HG03432 (cell line): ENCODE data around the gene RAB20.

Experiments
- ATAC-seq: cut with Tn5 transposase; IDR thresholded peaks from one replicate; pipeline ENCODE4 v1.9.1; 2021; ENCODE audit warnings: mild to moderate bottlenecking, moderate library complexity; ENCODE audit not compliant: unreplicated experiment

The RAB20 gene

DNA sequence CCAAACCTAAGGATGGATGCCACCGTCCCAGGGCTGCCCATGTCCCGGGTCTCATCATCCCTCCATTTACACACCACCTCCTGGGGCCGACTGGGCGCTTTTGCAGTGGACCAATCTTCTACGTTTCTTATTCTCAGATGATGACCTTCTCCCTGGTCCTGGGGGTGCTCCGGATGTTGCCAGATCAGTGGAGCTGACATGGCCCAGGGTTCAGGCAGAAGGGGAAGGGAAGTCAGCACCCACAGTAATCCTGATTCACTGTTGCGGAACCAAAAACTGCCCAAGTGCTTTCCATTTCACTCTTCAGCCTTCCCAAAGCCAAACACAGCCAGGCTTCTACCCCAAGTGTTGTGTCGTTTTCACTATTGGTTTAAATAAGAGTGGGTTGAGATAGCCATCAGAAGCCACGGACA lies 29.8 kb downstream of the RAB20 start:
- ATAC-seq: no peak

DNA sequence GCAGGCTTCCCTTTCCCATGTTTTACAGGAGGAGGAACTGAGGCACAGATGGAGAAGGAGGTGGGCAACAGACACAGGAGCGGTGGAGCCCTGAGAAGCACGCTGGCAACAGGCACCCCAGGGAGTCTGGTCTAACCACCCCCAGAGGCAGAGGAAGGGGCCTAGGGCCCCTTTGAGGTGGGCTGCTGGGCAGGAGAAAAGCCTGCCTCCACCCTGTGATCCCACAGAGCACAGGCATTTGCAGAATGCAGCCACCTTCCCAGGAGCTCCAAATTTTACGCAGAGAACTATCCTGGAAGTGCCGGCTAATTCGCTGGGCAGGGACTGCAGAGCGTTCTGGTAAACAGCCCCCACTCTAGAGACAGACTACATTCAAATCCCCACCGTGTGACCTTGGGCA lies 30.4 kb downstream of the RAB20 start:
- no peak for ATAC-seq

- no peak for ATAC-seq
These were observed 31.8 kb downstream of the RAB20 start for GRCh38 chr13:110529522-110530311.

DNA sequence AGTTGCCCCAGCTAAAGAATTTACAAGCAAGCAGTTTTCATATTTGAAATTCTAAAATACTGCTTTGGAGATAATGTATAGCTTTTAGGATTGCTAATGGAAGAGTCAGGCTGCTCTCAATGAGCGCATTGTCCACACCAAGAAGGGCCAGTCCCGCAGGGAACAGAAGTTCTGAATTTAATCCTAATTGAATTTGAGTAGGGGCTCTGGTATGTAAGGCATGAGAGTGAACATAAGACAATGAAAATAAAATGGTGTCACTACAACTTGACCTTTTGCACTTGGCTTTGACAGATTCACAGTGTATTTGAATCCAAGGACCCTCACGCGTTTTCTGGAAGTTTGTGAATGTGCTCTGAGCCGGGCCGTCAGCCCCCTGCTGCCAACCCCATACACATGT lies 32.6 kb downstream of the RAB20 start:
- ATAC-seq: no peak

GRCh38 chr13:110528371-110528770 lies 33.2 kb downstream of the RAB20 start:
- no peak for ATAC-seq

DNA sequence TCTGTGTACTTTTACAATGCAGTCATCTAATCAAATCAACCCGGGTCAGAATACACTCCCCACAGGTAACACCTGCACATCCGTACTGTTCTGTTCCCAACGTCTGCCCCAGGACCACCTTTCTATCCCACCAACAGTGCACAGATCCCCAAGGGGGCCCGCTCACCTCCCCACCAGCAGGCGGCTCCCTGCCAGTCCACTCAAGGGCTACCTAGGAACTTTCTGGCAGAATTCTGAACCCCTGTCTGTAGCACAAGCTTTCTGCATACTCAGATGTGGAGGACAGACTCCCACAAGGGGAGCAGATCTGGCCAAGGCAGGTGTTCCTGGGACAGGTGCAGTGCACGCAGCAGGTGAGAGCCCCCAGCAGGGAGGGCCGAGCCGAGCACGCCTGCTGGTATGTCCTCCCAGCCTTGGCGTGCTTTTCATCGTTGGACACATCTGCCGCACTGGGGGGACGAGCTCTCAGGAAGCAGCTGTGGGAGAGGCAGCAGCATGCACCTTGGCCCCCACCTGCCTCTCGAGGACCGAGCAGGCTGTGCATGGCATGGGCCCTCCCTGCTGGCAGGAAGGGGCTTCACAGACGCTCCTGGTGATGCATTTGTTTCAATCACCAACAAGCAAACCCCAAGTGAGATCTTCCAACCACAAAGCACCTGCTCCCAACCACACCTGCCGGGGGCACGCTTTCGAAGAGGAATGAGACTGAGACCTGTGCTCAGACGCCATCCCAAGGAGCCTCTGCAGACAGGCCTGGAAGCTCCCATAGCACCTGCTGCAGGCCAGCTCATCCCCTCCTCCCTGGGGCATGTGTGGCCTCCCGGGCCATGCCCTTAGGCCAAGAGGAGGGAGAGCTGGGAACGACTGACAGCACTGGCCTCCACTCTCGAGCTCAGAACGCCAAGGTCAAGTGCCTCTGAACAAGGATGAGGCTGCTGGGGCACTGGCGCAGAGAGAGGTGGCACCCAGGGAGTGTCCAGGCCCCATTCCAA lies 35.9 kb downstream of the RAB20 start:
- ATAC-seq: peak; percentile 82

GRCh38 chr13:110524541-110525257 lies 36.8 kb downstream of the RAB20 start:
- no peak for ATAC-seq

- ATAC-seq: no peak
These were observed 37.5 kb downstream of the RAB20 start for GRCh38 chr13:110523838-110524540.

DNA sequence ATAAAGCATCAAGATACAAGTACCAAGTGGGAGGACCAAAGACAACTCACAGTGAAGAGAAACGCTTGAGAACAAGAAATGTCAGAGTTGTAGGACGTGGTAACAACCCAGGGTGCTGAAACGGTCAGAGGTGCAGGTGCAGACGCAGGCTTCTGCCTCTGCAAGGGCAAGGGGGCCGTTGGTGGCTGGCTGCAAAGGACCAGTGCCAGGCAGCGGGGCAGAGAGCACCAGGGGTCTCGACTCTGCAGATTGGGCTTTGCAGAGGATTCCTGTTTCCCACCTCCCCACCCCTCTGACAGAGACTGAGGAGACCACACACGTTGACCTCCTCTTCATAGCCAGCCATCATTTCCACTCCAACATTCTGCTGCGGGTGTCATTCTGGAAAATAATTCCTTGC lies 38.3 kb downstream of the RAB20 start:
- no peak for ATAC-seq

DNA sequence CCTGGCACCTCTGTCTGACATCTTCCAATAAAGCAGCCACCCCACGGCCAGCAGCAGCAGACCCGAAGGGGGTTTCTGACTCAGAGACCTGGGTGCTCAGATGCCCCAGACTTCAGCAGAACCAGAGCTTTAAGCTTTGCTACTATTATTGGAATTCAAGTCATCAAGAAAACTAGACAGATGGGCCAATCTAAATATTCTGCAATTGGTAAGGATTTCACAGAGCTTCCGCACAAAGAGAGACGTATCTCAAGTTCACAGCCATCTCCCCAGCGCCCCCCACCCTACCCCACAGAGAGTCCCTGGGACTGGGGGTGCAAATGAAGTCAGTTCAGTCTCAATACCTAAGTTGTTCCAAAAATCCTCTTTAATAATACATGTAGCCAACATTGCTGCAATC lies 38.8 kb downstream of the RAB20 start:
- no peak for ATAC-seq

DNA sequence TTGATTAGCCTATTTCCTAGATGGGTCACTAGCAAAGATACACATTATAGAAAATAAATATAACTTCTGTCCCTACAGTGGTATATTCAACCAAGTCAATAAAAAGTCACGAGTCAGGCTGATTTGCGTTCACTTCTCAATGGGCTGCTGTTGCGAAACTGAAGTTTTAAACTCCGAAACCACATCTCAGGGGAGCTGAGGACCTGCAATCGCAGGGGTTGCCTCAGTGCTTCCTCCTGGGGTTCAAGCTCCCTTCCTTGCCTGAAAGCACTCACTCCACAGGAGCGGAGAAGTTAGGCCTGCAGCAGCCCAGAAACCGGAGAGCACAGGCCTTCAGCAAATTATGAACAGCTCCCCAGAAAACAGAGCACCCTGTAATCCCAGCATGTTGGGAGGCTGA lies 39.6 kb downstream of the RAB20 start:
- ATAC-seq: no peak

DNA sequence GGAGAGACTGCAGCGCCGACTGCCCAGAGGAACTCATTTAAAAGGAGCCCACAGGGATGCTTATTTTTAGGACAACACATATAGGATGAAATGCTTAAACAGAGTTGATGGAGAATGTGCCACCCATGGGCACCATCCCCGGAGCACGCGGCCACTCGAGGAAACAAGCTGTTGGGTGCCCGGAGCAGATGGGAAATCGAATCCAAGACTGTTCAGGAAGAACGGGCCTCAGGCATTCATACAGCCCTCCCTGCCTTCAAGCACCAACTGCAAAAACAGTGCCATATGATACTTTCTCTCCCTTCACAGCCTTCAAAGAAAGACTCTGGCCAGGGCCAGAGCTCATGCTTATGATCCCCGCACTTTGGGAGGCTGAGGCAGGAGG lies 40.2 kb downstream of the RAB20 start:
- no peak for ATAC-seq

GRCh38 chr13:110520431-110521295 lies 40.9 kb downstream of the RAB20 start:
- no peak for ATAC-seq

- ATAC-seq: no peak
These were observed 42.0 kb downstream of the RAB20 start for GRCh38 chr13:110519506-110519905.

DNA sequence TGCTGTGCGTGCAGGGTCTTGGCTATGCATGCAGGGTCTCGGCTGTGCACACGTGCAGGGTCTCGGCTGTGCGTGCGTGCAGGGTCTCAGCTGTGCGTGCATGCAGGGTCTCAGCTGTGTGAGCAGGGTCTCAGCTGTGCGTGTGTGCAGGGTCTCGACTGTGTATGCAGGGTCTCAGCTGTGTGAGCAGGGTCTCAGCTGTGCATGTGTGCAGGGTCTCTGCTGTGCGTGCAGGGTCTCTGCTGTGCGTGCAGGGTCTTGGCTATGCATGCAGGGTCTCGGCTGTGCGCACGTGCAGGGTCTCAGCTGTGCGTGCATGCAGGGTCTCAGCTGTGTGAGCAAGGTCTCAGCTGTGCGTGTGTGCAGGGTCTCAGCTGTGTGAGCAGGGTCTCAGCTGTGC lies 42.5 kb downstream of the RAB20 start:
- ATAC-seq: no peak

- no peak for ATAC-seq
These were observed 43.0 kb downstream of the RAB20 start for GRCh38 chr13:110518571-110518970.

DNA sequence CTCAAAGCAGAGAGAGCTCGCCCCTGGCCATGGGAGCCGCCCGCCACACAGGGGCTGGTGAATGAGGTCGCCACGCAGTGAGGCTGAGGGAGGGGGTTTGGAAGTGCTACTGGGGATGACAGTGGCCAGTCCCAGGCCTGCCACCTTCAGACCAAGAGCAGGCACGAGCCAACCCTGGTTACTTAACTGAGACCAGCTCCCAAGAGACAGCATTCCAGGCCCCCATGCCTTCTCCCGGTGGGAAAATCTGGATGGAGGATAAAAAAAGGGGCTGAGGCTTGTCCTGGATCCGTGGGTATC lies 43.3 kb downstream of the RAB20 start:
- no peak for ATAC-seq

DNA sequence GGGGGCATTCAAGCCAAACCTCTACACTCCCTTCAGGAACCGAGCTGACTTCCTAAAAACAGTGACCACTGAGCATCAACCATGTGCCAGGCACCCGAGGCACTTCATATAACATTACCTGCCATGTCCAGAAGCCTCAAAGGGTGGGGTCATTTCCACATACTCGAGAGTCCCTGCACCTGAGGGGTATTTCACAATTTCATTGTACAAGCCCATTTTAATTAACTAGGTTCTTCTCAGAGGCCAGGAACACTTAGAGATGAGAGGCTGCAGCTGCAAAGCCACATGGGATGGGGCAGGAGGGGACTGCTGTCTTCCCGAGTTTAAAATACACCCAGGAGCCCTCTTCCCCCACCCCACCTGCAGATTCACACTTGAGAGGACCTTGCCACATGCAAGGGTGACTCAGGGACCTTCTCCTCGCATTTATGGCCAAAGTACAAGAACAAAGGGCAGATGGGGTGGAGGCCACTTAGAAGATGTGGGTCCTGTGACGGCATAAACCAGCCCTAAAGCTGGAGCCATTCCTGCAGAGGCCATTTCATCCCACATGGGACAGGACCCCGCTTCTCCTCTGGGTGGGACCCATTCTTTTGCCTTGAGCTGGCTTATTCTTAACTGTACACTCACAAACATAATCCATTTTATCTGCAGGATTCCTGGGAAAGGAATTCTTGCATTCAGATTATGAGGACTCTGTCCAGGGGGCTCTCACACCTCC lies 43.9 kb downstream of the RAB20 start:
- ATAC-seq: no peak

DNA sequence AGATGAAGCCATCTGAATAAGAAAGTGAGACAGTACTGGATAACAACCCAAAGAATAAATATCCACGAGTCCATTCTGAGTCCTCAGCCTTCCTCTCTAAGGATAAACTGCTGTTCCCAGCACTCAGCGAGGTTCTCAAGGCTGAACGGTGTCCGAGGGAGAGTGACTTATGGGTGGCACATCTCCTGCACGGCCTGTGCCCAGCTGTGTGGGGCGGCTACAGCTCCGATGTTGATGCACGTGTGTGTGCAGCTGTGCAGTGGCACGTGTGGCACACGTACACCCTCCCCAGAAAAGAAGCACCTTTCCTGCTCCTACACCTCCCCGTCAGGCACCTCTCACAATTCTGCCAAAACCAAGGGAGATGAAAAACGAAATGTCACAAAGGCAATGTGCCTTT lies 45.0 kb downstream of the RAB20 start:
- no peak for ATAC-seq
